ENCODE data around the gene RASGEF1C.

- no peak for TF ChIP-seq POLR2AphosphoS5 (IDR thresholded peaks at IDR 0.05)
- no peak for TF ChIP-seq CTCF (IDR thresholded peaks at IDR 0.05)
Measured at GRCh38 chr5:180139731-180140055, 69.3 kb downstream of the RASGEF1C start.
